Mammary epithelial cell (primary cell): ENCODE results near the gene TSPEAR.

Experiments used
- CTCF ChIP-seq, 2 donors: IDR thresholded peaks in 1 of 2; conservative IDR thresholded peaks in 1 of 2; 2 replicates each; pipeline ENCODE4 v1.5.1; 2011 to 2012; ENCODE audit warnings: inconsistent platforms in 2 of 2, low read length in 2 of 2, mild to moderate bottlenecking in 2 of 2, control low read depth in 1 of 2, low read depth in 1 of 2; ENCODE audit not compliant: insufficient read depth in 1 of 2; ENCODE audit errors: extremely low read depth in 1 of 2
- EZH2 ChIP-seq: IDR thresholded peaks from 2 replicates; pipeline ENCODE4 v1.6.1; 2012; ENCODE audit warnings: low read length, inconsistent platforms, borderline replicate concordance

- TF ChIP-seq CTCF (conservative IDR thresholded peaks at IDR 0.05 in 1 of 2, IDR thresholded peaks at IDR 0.05 in 1 of 2; ENCODE audit: extremely low read depth in 1 of 2, insufficient read depth in 1 of 2, low read depth in 1 of 2, low read length in 2 of 2) (no peak), EZH2 (no peak)
Observed at GRCh38 chr21:44461464-44462001, 249.8 kb downstream of the TSPEAR start.
